Measurements from ENCODE around the gene TH.

- TF ChIP-seq EZH2 (IDR thresholded peaks at IDR 0.05; ENCODE audit: borderline replicate concordance, insufficient read depth, low read depth, low read length, poor library complexity, severe bottlenecking), result no peak
- TF ChIP-seq CTCF (IDR thresholded peaks at IDR 0.05), result no peak
These were observed 27.2 kb upstream of the TH start for GRCh38 chr11:2198621-2199365.
